ENCODE data around the gene TMEM158. TPM values are rescaled to one million over a fixed set of nuclear protein-coding genes. Genes with fewer than 3 reads are reported as not detected.

The TMEM158 gene
- polyA plus RNA-seq, 1 donor from 2014 or later = 7.9 TPM

- TF ChIP-seq RAD21 (conservative IDR thresholded peaks at IDR 0.05) = no peak
- TF ChIP-seq MXI1 (conservative IDR thresholded peaks at IDR 0.05; ENCODE audit: poor library complexity, severe bottlenecking) = no peak
Measured at GRCh38 chr3:45253316-45253715, 27.2 kb upstream of the TMEM158 start (continued).

DNA sequence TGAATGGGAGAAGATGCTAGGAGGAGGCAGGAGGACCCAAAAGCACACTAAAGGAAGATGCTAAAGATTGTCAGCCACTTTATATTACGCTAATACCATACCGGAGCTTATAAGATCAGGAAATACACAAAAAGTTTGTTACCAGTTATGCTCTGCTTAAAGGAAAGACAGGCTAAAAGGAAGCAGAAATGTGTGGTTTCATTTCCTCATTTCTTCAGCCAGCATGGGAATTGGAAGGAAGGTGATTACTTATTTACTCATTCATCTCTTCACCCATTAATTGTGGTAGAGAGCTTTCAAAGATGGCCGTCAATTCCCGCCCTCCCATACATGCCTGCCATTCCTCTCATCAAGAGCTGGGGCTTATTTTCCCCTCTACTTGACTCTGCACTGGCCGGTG lies 26.7 kb upstream of the TMEM158 start:
- Histone ChIP-seq H2AFZ (ENCODE audit: low read depth, low read length) (no peak overlapping the region), H3K27me3 (ENCODE audit: insufficient read depth, low read depth, low read length) (no peaks in the 10 kb centered on the region), H3K9me3 (ENCODE audit: low read length) (no peaks in the 10 kb centered on the region), H3K9ac (ENCODE audit: low read length) (no peak overlapping the region), H3K9me2 (ENCODE audit: insufficient read depth, low read length) (no peaks in the 10 kb centered on the region), H4K20me1 (ENCODE audit: insufficient read depth) (no peaks in the 10 kb centered on the region), H3K36me3 (ENCODE audit: insufficient read depth, low read length) (no peaks in the 10 kb centered on the region), H3K4me2 (ENCODE audit: low read length) (no peak overlapping the region), H3F3A (ENCODE audit: insufficient read depth, low read length, poor library complexity, severe bottlenecking) (no peaks in the 10 kb centered on the region), H3K27ac (ENCODE audit: low read length) (no peak overlapping the region), H3K79me2 (replicated peaks; ENCODE audit: insufficient read depth, low read length) (no peaks in the 10 kb centered on the region), H3K4me3 (ENCODE audit: low read length) (no peak overlapping the region)
- no peak for TF ChIP-seq MXI1 (conservative IDR thresholded peaks at IDR 0.05; ENCODE audit: poor library complexity, severe bottlenecking)
- TF ChIP-seq, protein P1, sequence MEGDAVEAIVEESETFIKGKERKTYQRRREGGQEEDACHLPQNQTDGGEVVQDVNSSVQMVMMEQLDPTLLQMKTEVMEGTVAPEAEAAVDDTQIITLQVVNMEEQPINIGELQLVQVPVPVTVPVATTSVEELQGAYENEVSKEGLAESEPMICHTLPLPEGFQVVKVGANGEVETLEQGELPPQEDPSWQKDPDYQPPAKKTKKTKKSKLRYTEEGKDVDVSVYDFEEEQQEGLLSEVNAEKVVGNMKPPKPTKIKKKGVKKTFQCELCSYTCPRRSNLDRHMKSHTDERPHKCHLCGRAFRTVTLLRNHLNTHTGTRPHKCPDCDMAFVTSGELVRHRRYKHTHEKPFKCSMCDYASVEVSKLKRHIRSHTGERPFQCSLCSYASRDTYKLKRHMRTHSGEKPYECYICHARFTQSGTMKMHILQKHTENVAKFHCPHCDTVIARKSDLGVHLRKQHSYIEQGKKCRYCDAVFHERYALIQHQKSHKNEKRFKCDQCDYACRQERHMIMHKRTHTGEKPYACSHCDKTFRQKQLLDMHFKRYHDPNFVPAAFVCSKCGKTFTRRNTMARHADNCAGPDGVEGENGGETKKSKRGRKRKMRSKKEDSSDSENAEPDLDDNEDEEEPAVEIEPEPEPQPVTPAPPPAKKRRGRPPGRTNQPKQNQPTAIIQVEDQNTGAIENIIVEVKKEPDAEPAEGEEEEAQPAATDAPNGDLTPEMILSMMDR (IDR thresholded peaks at IDR 0.05; ENCODE audit: poor library complexity, severe bottlenecking) = no peak
- TF ChIP-seq SMC3 (conservative IDR thresholded peaks at IDR 0.05; ENCODE audit: poor library complexity) = no peak
- TF ChIP-seq, protein P2, sequence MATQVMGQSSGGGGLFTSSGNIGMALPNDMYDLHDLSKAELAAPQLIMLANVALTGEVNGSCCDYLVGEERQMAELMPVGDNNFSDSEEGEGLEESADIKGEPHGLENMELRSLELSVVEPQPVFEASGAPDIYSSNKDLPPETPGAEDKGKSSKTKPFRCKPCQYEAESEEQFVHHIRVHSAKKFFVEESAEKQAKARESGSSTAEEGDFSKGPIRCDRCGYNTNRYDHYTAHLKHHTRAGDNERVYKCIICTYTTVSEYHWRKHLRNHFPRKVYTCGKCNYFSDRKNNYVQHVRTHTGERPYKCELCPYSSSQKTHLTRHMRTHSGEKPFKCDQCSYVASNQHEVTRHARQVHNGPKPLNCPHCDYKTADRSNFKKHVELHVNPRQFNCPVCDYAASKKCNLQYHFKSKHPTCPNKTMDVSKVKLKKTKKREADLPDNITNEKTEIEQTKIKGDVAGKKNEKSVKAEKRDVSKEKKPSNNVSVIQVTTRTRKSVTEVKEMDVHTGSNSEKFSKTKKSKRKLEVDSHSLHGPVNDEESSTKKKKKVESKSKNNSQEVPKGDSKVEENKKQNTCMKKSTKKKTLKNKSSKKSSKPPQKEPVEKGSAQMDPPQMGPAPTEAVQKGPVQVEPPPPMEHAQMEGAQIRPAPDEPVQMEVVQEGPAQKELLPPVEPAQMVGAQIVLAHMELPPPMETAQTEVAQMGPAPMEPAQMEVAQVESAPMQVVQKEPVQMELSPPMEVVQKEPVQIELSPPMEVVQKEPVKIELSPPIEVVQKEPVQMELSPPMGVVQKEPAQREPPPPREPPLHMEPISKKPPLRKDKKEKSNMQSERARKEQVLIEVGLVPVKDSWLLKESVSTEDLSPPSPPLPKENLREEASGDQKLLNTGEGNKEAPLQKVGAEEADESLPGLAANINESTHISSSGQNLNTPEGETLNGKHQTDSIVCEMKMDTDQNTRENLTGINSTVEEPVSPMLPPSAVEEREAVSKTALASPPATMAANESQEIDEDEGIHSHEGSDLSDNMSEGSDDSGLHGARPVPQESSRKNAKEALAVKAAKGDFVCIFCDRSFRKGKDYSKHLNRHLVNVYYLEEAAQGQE (IDR thresholded peaks at IDR 0.05; ENCODE audit: borderline replicate concordance) = no peak
- TF ChIP-seq RAD21 (conservative IDR thresholded peaks at IDR 0.05) = no peak
- no peak for TF ChIP-seq EP300 (conservative IDR thresholded peaks at IDR 0.05; ENCODE audit: poor library complexity, severe bottlenecking)
- no peak for TF ChIP-seq TAF1 (IDR thresholded peaks at IDR 0.05; ENCODE audit: low read depth)
- TF ChIP-seq EZH2 (IDR thresholded peaks at IDR 0.05; ENCODE audit: borderline replicate concordance, insufficient read depth, low read length, poor library complexity, severe bottlenecking) = no peak
- no peak for TF ChIP-seq POLR2AphosphoS5 (IDR thresholded peaks at IDR 0.05)

- no peak overlapping the region for H3K9ac ChIP-seq (ENCODE audit: low read length)
- H3K79me2 ChIP-seq (replicated peaks; ENCODE audit: insufficient read depth, low read length) = no peaks in the 10 kb centered on the region
- no peaks in the 10 kb centered on the region for H3K27me3 ChIP-seq (ENCODE audit: insufficient read depth, low read depth, low read length)
- no peaks in the 10 kb centered on the region for H4K20me1 ChIP-seq (ENCODE audit: insufficient read depth)
- H3F3A ChIP-seq (ENCODE audit: insufficient read depth, low read length, poor library complexity, severe bottlenecking) = no peaks in the 10 kb centered on the region
- no peak overlapping the region for H3K4me3 ChIP-seq (ENCODE audit: low read length)
- H3K27ac ChIP-seq (ENCODE audit: low read length) = no peak overlapping the region
- H3K9me3 ChIP-seq (ENCODE audit: low read length) = no peaks in the 10 kb centered on the region
- no peak overlapping the region for H2AFZ ChIP-seq (ENCODE audit: low read depth, low read length)
- no peaks in the 10 kb centered on the region for H3K36me3 ChIP-seq (ENCODE audit: insufficient read depth, low read length)
- TF ChIP-seq POLR2AphosphoS5 (IDR thresholded peaks at IDR 0.05) (no peak), RAD21 (conservative IDR thresholded peaks at IDR 0.05) (no peak), TAF1 (IDR thresholded peaks at IDR 0.05; ENCODE audit: low read depth) (no peak), EP300 (conservative IDR thresholded peaks at IDR 0.05; ENCODE audit: poor library complexity, severe bottlenecking) (no peak)
- TF ChIP-seq, protein P2 (IDR thresholded peaks at IDR 0.05; ENCODE audit: borderline replicate concordance) = no peak
- TF ChIP-seq, protein P1 (IDR thresholded peaks at IDR 0.05; ENCODE audit: poor library complexity, severe bottlenecking) = no peak
- no peaks in the 10 kb centered on the region for H3K9me2 ChIP-seq (ENCODE audit: insufficient read depth, low read length)
- H3K4me2 ChIP-seq (ENCODE audit: low read length) = no peak overlapping the region
Measured at GRCh38 chr3:45249391-45249790, 23.3 kb upstream of the TMEM158 start.
